ENCODE data around the gene DARS2. TPM values are rescaled to one million over a fixed set of nuclear protein-coding genes. Genes with fewer than 3 reads are reported as not detected.
"Not testable (repeated sequence)": the region's sequence is repeated elsewhere in the genome, so short reads cannot be mapped to it uniquely, and the experiment has no call there.

The DARS2 gene
- total and polyA plus RNA-seq, 2 donors (not counting 1 experiment from before 2014, with no cell fraction given): 4.5 to 17.3 TPM

GRCh38 chr1:173856903-173857302 is 32.4 kb downstream of the DARS2 start:
- no peak overlapping the region for H3K9ac ChIP-seq (ENCODE audit: low read length)
- Mint-ChIP-seq H3K9me3 (ENCODE audit: insufficient read depth) (no peaks in the 10 kb centered on the region), H3K4me1 (peaks cover under 1% of the 10 kb centered on the region), H3K27me3 (no peaks in the 10 kb centered on the region), H3K27ac (no peak overlapping the region), H3K4me3 (no peak overlapping the region)
- no peaks in the 10 kb centered on the region for H4K20me1 ChIP-seq (ENCODE audit: control insufficient read depth, insufficient read depth, low read length, poor library complexity, severe bottlenecking)
- no peak overlapping the region for H3K4me2 ChIP-seq (replicated peaks; ENCODE audit: low read depth, low read length, poor library complexity, severe bottlenecking)
- H3K4me3 ChIP-seq (ENCODE audit: control extremely low read depth in 1 of 5, extremely low read depth in 1 of 5, insufficient read depth in 1 of 5, low read depth in 2 of 5, low read length in 4 of 5): no peak overlapping the region
- 100% methylated on average over 1 of the region's 2 CpGs for WGBS (ENCODE audit: insufficient coverage)
- ChIA-PET POLR2A (no interaction called here), CTCF (no interaction called here)
- H3K36me3 ChIP-seq (replicated peaks in 1 of 2; ENCODE audit: control extremely low read depth in 1 of 2, control insufficient read depth in 1 of 2, extremely low read depth in 1 of 2, insufficient read depth in 2 of 2, low read length in 1 of 2): peaks cover 1 to 53% of the 10 kb centered on the region in 2 experiments
- H3K27ac ChIP-seq (ENCODE audit: low read length in 2 of 2): no peak overlapping the region
- H3K4me1 ChIP-seq (ENCODE audit: control insufficient read depth in 2 of 2, insufficient read depth in 2 of 2, low read length in 2 of 2): no peaks in the 10 kb centered on the region
- H3K27me3 ChIP-seq (replicated peaks in 1 of 4; ENCODE audit: control extremely low read depth in 1 of 4, control insufficient read depth in 3 of 4, insufficient read depth in 4 of 4, low read length in 3 of 4): no peaks in the 10 kb centered on the region
- H3K9me3 ChIP-seq (ENCODE audit: control extremely low read depth in 1 of 3, control insufficient read depth in 2 of 3, insufficient read depth in 1 of 3, low read length in 2 of 3): no peaks in the 10 kb centered on the region
- intact Hi-C loops (cut with micrococcal nuclease): no loop called here
- TF ChIP-seq, protein P1, sequence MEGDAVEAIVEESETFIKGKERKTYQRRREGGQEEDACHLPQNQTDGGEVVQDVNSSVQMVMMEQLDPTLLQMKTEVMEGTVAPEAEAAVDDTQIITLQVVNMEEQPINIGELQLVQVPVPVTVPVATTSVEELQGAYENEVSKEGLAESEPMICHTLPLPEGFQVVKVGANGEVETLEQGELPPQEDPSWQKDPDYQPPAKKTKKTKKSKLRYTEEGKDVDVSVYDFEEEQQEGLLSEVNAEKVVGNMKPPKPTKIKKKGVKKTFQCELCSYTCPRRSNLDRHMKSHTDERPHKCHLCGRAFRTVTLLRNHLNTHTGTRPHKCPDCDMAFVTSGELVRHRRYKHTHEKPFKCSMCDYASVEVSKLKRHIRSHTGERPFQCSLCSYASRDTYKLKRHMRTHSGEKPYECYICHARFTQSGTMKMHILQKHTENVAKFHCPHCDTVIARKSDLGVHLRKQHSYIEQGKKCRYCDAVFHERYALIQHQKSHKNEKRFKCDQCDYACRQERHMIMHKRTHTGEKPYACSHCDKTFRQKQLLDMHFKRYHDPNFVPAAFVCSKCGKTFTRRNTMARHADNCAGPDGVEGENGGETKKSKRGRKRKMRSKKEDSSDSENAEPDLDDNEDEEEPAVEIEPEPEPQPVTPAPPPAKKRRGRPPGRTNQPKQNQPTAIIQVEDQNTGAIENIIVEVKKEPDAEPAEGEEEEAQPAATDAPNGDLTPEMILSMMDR (IDR thresholded peaks at IDR 0.05): no peak
- TF ChIP-seq EZH2 (IDR thresholded peaks at IDR 0.05; ENCODE audit: borderline replicate concordance, insufficient read depth, low read depth, low read length, poor library complexity, severe bottlenecking): no peak
- ATAC-seq (ENCODE audit: low read depth) (no peak), DNase-seq (no peak)
- H3K79me2 ChIP-seq (ENCODE audit: control insufficient read depth, insufficient read depth, low read length): no peaks in the 10 kb centered on the region
- no peak overlapping the region for H2AFZ ChIP-seq (ENCODE audit: insufficient read depth, low read depth, low read length, poor library complexity, severe bottlenecking)

GRCh38 chr1:173857363-173857917 is 33.0 kb downstream of the DARS2 start:
- no peaks in the 10 kb centered on the region for H3K4me1 ChIP-seq (ENCODE audit: control insufficient read depth in 2 of 2, insufficient read depth in 2 of 2, low read length in 2 of 2)
- H4K20me1 ChIP-seq (ENCODE audit: control insufficient read depth, insufficient read depth, low read length, poor library complexity, severe bottlenecking): no peaks in the 10 kb centered on the region
- Mint-ChIP-seq H3K9me3 (ENCODE audit: insufficient read depth) (no peaks in the 10 kb centered on the region), H3K27ac (no peak overlapping the region), H3K27me3 (no peaks in the 10 kb centered on the region), H3K4me1 (peaks cover 2% of the 10 kb centered on the region), H3K4me3 (no peak overlapping the region)
- ChIA-PET POLR2A (no interaction called here), CTCF (no interaction called here)
- no peak for DNase-seq
- H2AFZ ChIP-seq (ENCODE audit: insufficient read depth, low read depth, low read length, poor library complexity, severe bottlenecking): no peak overlapping the region
- TF ChIP-seq, protein P1 (IDR thresholded peaks at IDR 0.05): no peak
- TF ChIP-seq EZH2 (IDR thresholded peaks at IDR 0.05; ENCODE audit: borderline replicate concordance, insufficient read depth, low read depth, low read length, poor library complexity, severe bottlenecking): no peak
- H3K4me3 ChIP-seq (ENCODE audit: control extremely low read depth in 1 of 5, extremely low read depth in 1 of 5, insufficient read depth in 1 of 5, low read depth in 2 of 5, low read length in 4 of 5): no peak overlapping the region
- H3K4me2 ChIP-seq (replicated peaks; ENCODE audit: low read depth, low read length, poor library complexity, severe bottlenecking): no peak overlapping the region
- no peaks in the 10 kb centered on the region for H3K27me3 ChIP-seq (replicated peaks in 1 of 4; ENCODE audit: control extremely low read depth in 1 of 4, control insufficient read depth in 3 of 4, insufficient read depth in 4 of 4, low read length in 3 of 4)
- no peak overlapping the region for H3K9ac ChIP-seq (ENCODE audit: low read length)
- H3K36me3 ChIP-seq (replicated peaks in 1 of 2; ENCODE audit: control extremely low read depth in 1 of 2, control insufficient read depth in 1 of 2, extremely low read depth in 1 of 2, insufficient read depth in 2 of 2, low read length in 1 of 2): peaks cover 1 to 54% of the 10 kb centered on the region in 2 experiments
- H3K9me3 ChIP-seq (ENCODE audit: control extremely low read depth in 1 of 3, control insufficient read depth in 2 of 3, insufficient read depth in 1 of 3, low read length in 2 of 3): no peaks in the 10 kb centered on the region
- H3K27ac ChIP-seq (ENCODE audit: low read length in 2 of 2): no peak overlapping the region
- 100% methylated on average over 2 of the region's 4 CpGs for WGBS (ENCODE audit: insufficient coverage)
- intact Hi-C loops (cut with micrococcal nuclease): no loop called here
- no peak for ATAC-seq (ENCODE audit: low read depth)
- H3K79me2 ChIP-seq (ENCODE audit: control insufficient read depth, insufficient read depth, low read length): no peaks in the 10 kb centered on the region

DNA sequence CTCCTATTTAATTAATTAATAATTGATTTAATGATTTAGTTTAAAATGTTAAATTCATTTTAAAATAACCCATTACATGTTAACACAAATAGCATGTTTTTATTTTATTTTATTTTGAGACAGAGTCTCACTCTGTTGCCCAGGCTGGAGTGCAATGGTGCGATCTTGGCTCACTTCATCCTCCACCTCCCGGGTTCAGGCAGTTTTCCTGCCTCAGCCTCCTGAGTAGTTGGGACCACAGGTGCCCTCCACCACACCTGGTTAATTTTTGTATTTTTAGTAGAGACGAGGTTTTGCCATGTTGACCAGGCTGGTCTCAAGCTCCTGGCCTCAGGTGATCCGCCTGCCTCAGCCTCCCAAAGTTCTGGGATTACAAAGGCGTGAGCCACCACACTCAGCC is 35.1 kb downstream of the DARS2 start:
- peaks cover 1 to 56% of the 10 kb centered on the region in 2 experiments for H3K36me3 ChIP-seq (replicated peaks in 1 of 2; ENCODE audit: control extremely low read depth in 1 of 2, control insufficient read depth in 1 of 2, extremely low read depth in 1 of 2, insufficient read depth in 2 of 2, low read length in 1 of 2)
- H3K9ac ChIP-seq (ENCODE audit: low read length); H3K4me2 ChIP-seq (replicated peaks; ENCODE audit: low read depth, low read length, poor library complexity, severe bottlenecking); H4K20me1 ChIP-seq (ENCODE audit: control insufficient read depth, insufficient read depth, low read length, poor library complexity, severe bottlenecking); DNase-seq; POLR2A ChIA-PET; H3K27me3 ChIP-seq (replicated peaks in 1 of 4; ENCODE audit: control extremely low read depth in 1 of 4, control insufficient read depth in 3 of 4, insufficient read depth in 4 of 4, low read length in 3 of 4); ATAC-seq (ENCODE audit: low read depth); H3K4me1 ChIP-seq (ENCODE audit: control insufficient read depth in 2 of 2, insufficient read depth in 2 of 2, low read length in 2 of 2); H3K9me3 Mint-ChIP-seq (ENCODE audit: insufficient read depth); intact Hi-C loops (cut with micrococcal nuclease); H3K27ac Mint-ChIP-seq; H3K27ac ChIP-seq (ENCODE audit: low read length in 2 of 2); CTCF ChIA-PET; H3K27me3 Mint-ChIP-seq; H3K9me3 ChIP-seq (ENCODE audit: control extremely low read depth in 1 of 3, control insufficient read depth in 2 of 3, insufficient read depth in 1 of 3, low read length in 2 of 3); H3K79me2 ChIP-seq (ENCODE audit: control insufficient read depth, insufficient read depth, low read length); H3K4me3 Mint-ChIP-seq; H2AFZ ChIP-seq (ENCODE audit: insufficient read depth, low read depth, low read length, poor library complexity, severe bottlenecking); H3K4me3 ChIP-seq (ENCODE audit: control extremely low read depth in 1 of 5, extremely low read depth in 1 of 5, insufficient read depth in 1 of 5, low read depth in 2 of 5, low read length in 4 of 5): not testable (repeated sequence)
- peaks cover 14% of the 10 kb centered on the region for H3K4me1 Mint-ChIP-seq
- no CpG with 5 or more reads among the region's 5 CpGs for WGBS (ENCODE audit: insufficient coverage)

Measured in B cell (primary cell).